Daoy (cell line): ENCODE results near the gene JADE2. TPM values are rescaled to one million over a fixed set of nuclear protein-coding genes. Genes with fewer than 3 reads are reported as not detected.

Experiments
- DNase-seq: peaks from one replicate; pipeline ENCODE4 v3.0.0-alpha.2; 2015; ENCODE audit warnings: low read depth
- total RNA-seq: library from RNA; depleted of rRNA; stranded (reverse); fragments of >200 nt; shearing (Covaris generic); gene quantifications from 2 replicates; pipeline ENCODE4 v1.2.3, GENCODE V29; 2014

The JADE2 gene
- total RNA-seq, 1 experiment from 2014 or later = 21.1 TPM

GRCh38 chr5:134530301-134531077, 5.0 kb downstream of the JADE2 start:
- DNase-seq = no peak

GRCh38 chr5:134533115-134533815, 7.8 kb downstream of the JADE2 start:
- DNase-seq = no peak

DNA sequence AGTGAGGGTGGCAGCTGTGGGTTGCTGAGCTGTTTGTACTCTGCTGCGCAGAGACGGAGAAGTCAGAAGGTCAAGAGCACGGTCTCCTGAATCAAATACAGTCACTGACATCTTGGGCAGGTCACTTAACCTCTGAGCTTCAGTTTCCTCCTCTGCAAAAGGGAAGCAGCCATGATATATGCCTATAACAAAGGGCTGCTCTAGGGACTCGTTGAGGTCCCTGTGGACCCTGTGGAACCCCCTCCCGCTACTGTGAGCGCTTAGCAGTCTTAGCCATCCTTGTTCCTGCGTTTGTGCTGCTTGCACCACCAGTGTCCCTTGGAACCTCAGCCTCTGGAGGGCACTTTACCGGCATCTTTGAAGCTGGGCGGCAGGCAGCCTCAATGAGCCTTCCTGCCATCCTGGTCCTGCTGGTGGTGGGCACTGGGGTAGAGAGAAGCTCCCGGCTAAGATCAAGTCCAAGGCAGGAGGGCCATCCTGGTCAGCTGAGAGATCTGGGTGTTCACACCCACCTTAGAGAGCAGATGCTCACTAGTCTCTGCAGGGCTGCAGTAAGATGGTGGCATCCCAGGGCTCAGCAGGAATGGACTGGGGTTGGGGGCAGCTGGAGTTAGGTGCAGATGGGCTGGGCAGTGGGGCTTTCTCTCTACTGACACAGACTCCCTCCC, 8.7 kb downstream of the JADE2 start:
- no peak for DNase-seq

DNA sequence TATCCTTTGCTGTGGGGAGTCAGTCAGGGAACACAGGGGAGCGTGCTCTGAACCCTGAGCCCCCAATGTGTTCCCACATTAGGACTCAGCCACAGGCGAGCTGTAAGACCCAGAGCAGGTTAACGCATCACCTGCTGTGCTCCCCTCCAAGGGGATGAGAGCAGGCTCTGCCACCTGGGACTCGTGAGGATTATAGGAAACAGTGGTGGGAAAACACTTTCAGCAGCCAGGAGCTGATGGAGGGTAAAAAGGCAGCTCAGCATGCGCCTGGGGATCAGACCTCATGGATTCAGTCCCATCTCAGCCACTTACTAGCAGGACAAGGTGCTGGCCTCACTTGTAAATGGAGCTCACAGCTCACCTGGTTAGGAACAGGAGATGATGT, 9.2 kb downstream of the JADE2 start:
- no peak for DNase-seq

GRCh38 chr5:134536876-134537275, 11.4 kb downstream of the JADE2 start:
- DNase-seq = no peak

DNA sequence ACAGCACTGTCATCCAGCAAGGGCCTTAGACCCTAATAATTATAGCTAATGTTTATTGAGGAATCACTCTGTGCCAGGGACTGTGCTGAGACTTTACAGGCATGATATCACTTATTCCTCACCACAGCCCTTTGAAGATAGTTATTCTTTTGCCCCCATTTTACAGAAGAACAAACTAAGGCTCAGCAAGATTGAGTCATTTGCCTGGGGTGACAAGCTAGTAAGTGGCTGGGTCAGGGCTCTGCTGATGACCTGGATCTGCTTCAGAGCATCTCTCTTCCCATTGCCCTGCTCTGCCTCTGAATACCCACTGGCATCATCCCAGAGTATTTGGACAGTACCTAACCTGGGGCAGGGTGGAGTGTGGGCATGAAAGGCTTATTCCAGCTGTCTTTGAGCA, 11.8 kb downstream of the JADE2 start:
- DNase-seq = no peak

DNA sequence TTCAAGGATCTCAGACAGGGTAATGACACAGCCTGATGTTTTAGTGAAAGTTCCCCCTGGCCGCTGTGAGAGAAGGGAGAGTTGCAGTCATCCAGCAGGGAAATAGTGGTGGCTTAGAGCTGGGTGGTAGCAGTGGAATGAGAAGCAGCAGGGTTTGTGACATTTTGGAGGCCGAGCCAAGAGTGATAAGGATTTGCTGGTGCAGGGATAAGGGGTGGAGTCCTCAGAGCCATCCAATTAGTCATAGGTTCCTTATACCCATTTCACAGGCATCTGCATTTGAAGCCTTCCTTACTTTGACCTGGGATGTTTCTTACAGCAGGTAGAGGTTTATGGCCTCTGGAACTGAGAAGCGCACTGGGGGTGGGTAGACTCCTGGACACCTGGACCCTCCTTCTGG, 12.8 kb downstream of the JADE2 start:
- no peak for DNase-seq

- no peak for DNase-seq
Observed at GRCh38 chr5:134539732-134540131, 14.3 kb downstream of the JADE2 start.

DNA sequence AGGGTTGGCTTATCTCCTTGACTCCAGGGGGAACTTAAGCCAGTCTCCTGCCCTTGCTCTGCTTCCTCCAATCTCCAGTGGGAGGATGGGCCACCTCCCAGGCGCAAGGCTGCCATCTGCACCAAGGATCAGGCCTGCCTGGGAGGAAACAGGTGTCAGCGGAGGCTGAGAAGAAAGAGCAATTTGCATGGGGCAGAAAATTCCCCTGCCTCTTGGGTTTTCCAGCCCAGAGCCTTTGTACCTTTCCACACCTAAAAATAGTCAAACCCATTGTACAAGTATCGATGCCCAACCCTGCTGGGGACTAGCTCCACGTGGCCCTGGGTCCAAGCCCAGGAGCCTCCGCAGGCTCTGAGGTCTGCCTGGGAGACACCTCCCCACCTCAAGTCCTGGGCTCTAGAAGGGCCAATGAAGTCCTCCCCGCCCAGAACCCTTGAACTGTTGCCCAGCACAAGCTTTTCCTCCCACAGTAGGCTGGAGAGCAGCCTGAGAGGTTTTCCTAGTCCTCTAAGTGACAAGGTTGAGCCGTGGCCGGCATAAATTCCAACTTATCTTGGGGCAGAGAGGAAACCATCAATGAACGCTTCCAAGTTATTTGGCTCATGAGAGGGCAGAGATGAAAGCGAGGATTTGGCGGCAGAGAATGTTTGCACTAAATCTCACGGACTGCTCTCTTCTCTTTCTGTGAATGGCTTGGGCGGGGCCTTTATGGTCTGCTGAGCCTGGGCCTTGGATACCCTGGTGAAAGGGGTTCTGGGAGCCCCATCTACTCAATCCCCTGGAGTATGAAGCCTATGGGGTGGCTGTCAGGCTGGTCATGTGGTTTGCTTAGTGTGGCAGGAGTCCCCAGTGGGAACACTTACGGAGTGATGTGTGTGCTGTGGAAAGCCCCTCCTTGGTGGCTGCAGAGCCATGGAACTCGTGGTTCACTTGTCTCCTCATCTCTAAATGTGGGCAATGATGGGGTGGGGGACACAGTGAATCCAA, 15.6 kb downstream of the JADE2 start:
- no peak for DNase-seq

DNA sequence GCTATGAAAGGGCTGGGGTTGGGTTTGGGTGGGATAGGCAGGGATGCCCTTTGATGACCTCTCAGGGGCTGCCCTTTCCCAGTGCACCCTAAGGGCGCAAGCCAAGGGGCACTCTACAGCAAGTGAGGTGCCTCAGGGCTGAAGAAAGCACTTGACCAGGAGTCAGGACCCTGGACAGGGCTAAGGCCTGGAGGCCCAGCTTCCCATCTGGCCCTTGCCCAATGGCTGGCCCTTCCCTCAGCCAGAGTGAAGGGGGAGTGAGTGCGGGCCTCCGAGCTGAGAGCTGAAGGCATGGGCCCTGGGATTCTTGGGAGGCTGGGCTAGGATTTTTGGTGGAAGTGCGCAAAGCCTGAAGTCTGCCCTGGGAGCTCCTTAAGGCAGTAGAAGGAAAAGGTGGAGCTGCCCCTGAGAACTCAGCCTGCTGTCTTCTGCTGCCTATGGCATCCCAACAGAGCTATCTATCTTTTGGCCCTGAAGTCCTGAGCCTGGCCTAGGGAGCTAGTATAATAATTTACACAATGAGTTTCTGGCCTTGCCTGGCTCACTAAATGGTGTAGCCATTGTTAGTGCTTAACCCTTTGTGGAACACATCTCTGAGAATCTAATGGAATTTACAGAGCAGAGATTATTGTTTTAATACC, 16.4 kb downstream of the JADE2 start:
- no peak for DNase-seq

DNA sequence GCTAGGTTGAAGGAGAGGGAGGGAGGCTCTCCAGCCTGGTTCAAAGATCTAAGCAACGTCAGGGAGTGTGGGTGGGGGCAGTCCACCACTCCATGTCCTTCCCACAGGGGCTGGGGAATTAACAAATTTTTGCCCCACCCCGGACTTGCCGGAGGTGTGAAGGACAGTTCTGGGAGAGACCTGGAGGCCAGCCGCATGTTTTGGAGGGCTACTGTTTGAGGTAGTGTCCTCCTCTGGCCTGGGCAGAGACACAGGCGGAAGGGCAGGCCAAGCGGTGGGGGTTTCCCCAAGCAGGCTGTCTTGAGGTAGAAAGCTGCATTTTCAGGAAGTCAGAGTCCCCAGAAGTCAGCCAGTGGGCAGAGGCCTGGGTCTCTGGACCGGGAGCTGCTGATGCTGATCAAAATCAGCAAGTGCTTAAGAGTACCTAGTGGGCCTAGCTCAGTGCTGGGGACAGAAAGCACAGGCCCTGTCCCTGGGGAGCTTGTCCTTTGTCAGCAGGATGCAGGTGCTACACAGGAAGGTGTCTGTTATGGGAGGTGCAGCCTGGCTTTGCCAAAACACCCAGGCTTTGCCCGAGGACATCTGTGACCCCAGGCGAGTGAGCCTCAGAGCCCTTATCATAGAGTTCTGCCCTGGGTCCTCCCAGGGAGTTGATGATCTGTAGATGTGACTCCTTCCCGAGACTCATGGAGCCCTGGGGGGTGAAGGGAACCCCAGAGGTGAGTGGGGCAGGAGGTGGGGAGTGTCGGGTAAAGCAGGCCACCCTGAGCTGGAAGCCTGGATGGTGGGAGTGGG, 18.5 kb downstream of the JADE2 start:
- no peak for DNase-seq

DNA sequence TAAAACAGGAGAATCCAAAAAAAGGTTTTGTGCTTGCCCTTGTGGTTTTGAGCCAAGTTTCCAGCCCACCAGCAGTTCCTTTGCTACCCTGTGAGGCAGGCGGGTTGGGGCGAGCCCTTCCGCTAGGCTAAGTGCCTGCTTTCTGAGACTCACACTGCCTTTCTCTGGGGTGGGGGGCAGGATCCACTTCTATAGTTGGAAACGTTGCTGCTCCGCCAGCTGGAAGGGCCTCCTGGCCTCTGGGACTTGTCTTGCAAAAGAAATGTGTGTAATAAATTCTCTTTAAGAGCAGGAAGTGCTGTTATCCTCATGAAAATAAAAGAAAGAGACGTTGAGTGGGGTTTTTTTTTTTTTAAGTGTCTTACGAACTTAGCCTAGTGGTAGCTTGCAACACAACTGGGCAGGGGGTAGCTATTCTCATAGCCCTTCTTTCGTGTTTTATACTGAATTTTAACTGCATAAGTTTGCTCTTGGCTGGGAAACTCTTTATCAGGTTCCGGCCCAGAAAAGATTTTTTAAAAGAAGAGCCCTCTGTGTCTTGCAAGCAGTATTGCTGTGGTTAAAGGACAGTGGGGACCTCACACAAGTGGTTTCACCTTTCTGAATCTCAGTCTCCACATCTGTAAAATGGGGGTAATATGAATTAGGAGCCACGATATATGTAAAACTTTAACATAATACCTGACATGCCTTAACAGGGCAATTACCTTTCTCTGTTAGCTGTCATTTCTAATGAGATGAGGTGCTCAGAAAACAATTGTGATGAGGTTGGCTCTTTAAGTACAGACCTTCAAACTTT, 19.8 kb downstream of the JADE2 start:
- DNase-seq = no peak

- DNase-seq = no peak
Observed at GRCh38 chr5:134547066-134547465, 21.6 kb downstream of the JADE2 start.

- DNase-seq = peak; percentile 79
Observed at GRCh38 chr5:134547579-134547978, 22.1 kb downstream of the JADE2 start.

DNA sequence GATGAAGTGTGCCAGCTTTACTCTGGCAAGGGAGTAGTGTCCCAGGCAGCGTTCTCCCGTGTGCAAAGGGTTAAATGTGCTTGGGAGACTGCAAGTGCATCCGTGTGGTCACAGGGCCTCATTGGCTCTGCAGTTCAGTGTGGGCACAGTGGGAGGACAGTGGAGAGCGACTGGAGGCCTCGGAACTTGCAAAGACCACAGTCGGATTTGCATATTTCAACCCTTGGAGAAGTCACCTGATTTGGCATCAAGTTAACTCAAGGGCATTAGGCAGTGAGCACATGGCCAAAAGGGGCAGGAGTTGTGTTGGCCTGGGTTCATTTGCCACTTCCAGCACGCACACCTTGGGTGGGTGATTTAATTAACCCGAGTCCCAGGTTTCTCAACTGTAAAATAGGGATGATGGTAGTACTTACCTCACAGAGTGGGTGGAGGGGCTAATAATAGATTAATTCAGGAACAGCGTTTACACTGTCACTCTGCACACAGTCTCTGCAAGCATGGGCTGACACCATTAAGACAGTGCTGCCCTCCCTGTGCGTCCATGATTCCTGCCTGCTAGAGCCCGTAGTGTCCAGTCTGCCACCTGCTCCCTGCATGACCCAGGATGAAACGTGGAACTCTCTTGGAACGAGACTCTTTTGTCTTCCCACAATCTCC, 22.7 kb downstream of the JADE2 start:
- no peak for DNase-seq

- peak; percentile 71 for DNase-seq
Observed at GRCh38 chr5:134549714-134550113, 24.2 kb downstream of the JADE2 start.

DNA sequence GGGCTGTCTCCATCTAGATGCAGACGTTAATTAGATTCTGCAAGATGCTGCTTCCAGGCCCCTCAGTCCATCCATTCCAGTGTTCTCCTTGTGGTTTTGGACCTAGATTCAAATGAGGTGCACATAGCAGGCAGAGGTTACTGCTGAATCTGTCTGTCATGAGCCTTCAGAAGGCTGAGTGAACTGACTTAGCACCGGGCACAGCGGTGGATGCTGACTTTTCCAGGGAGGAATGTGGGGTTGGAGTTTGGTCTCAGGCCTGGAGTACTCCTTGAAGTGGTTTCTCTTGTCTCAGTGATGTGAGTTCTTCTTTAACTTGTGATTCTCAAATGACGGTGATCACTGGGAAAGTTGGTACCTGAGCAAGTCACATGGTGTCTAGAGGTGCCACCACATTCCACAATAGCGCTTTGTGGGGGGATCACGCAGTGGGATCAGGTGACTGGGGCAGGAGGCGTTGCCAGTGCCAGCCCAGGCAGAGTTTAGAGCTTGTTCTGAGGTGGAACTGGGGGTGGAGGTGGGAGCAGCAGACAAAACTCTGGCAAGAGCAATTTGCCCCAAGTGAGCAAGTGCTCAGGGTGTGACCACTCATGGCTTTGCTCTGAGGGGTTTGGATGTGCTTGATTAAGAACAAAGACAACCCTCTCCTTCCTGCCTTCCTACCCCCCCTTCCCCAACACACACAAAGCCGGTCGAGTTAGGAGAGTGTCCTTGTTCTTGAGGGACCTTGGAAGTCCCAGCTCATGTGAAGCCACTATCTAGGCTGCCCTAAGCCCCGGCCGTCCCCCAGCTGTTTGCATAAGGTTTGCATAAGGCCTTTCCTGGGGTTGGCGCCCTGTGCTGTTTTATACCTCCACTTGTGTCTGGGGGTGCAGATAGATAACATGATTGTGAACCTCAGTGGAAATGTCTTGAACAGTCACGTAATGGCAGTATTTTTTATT, 25.1 kb downstream of the JADE2 start:
- no peak for DNase-seq

DNA sequence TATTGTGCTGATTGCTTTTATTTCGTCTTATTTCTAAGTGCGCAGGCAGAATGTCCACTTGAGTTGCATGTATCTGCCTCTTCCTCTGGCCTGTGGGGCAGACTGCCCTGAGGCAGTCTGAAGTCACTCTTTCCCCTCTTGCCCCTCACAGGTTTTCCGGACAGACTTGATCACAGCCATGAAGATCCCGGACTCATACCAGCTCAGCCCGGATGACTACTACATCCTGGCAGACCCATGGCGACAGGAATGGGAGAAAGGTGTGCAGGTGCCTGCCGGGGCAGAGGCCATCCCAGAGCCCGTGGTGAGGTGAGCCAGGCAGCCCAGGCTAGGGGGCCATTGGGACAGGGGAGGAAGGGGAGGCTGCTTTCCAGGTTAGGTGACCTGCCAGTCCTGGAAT, 26.4 kb downstream of the JADE2 start:
- DNase-seq = peak; percentile 61
